ENCODE data around the gene MAML3.

DNA sequence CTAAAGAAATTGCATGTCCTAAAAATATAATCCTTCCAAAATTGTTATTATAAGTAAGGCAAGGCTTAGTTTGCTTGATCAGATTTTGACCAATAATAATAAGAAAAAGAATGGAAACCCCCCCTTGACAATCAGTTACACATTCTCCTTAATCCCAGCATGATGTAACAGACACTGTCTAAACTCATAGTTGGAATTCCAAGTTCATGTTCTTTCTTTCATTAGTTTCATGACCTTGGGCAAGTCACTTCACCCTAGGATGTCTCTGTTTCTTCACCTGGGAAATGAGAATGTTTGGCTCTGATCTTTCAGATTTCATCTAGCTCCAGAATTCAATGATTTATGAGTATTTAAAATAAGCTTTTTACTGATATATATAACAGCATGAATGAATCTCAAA, 64.8 kb downstream of the MAML3 start:
- TF ChIP-seq, protein P1, sequence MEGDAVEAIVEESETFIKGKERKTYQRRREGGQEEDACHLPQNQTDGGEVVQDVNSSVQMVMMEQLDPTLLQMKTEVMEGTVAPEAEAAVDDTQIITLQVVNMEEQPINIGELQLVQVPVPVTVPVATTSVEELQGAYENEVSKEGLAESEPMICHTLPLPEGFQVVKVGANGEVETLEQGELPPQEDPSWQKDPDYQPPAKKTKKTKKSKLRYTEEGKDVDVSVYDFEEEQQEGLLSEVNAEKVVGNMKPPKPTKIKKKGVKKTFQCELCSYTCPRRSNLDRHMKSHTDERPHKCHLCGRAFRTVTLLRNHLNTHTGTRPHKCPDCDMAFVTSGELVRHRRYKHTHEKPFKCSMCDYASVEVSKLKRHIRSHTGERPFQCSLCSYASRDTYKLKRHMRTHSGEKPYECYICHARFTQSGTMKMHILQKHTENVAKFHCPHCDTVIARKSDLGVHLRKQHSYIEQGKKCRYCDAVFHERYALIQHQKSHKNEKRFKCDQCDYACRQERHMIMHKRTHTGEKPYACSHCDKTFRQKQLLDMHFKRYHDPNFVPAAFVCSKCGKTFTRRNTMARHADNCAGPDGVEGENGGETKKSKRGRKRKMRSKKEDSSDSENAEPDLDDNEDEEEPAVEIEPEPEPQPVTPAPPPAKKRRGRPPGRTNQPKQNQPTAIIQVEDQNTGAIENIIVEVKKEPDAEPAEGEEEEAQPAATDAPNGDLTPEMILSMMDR (IDR thresholded peaks at IDR 0.05; ENCODE audit: insufficient read depth, low read depth, low read length) = no peak
- no peak for TF ChIP-seq EZH2 (IDR thresholded peaks at IDR 0.05; ENCODE audit: insufficient read depth, low read length)

All from astrocyte (in vitro differentiated cells and primary cell).